IPS-15b (cell line): ENCODE data around the gene SOX5.

Source experiments
- H3K27me3 ChIP-seq: one replicate; pipeline ENCODE4 v1.6.1; 2013; ENCODE audit warnings: low read length; ENCODE audit not compliant: control insufficient read depth, insufficient read depth
- H3K36me3 ChIP-seq: one replicate; pipeline ENCODE4 v1.6.1; 2013; ENCODE audit warnings: low read length; ENCODE audit not compliant: control insufficient read depth, insufficient read depth
- H3K4me1 ChIP-seq: one replicate; pipeline ENCODE4 v1.6.1; 2013; ENCODE audit warnings: mild to moderate bottlenecking, low read length; ENCODE audit not compliant: control insufficient read depth, insufficient read depth
- H3K4me3 ChIP-seq: one replicate; pipeline ENCODE4 v1.5.1; 2013; ENCODE audit warnings: low read depth, low read length
- H3K9ac ChIP-seq: one replicate; pipeline ENCODE4 v1.6.1; 2013; ENCODE audit warnings: low read depth, mild to moderate bottlenecking, low read length
- H3K9me3 ChIP-seq: one replicate; pipeline ENCODE4 v1.6.1; 2013; ENCODE audit warnings: mild to moderate bottlenecking, low read length; ENCODE audit not compliant: control insufficient read depth, insufficient read depth

Gene SOX5

GRCh38 chr12:23949348-23950209 lies at the start of gene SOX5:
TSS of gene SOX5 (minus strand) at chr12:23949670. CDS start at chr12:23949601, 69 bp downstream.
- no peak within 1 kb of the TSS for H3K9ac ChIP-seq
- no peaks in the 10 kb centered on the region for H3K9me3 ChIP-seq
- H3K36me3 ChIP-seq, result no peaks in the 10 kb centered on the region
- H3K4me3 ChIP-seq, result peak within 1 kb of the TSS; percentile 69
- peaks cover 3% of the 10 kb centered on the region for H3K4me1 ChIP-seq
- peaks cover 26% of the 10 kb centered on the region for H3K27me3 ChIP-seq

- Histone ChIP-seq H3K4me3 (no peak overlapping the region), H3K4me1 (no peaks in the 10 kb centered on the region), H3K9ac (no peak overlapping the region), H3K9me3 (no peaks in the 10 kb centered on the region), H3K27me3 (no peaks in the 10 kb centered on the region), H3K36me3 (no peaks in the 10 kb centered on the region)
Observed at GRCh38 chr12:23987046-23987445, 37.6 kb upstream of the SOX5 start.

- H3K9me3 ChIP-seq, result no peaks in the 10 kb centered on the region
- no peak overlapping the region for H3K9ac ChIP-seq
- no peak overlapping the region for H3K4me3 ChIP-seq
- H3K27me3 ChIP-seq, result no peaks in the 10 kb centered on the region
- H3K4me1 ChIP-seq, result no peaks in the 10 kb centered on the region
- no peaks in the 10 kb centered on the region for H3K36me3 ChIP-seq
Observed at GRCh38 chr12:23980826-23981225, 31.4 kb upstream of the SOX5 start.

- H3K36me3 ChIP-seq, result no peaks in the 10 kb centered on the region
- no peak overlapping the region for H3K9ac ChIP-seq
- no peaks in the 10 kb centered on the region for H3K4me1 ChIP-seq
- H3K9me3 ChIP-seq, result no peaks in the 10 kb centered on the region
- no peak overlapping the region for H3K4me3 ChIP-seq
- H3K27me3 ChIP-seq, result no peaks in the 10 kb centered on the region
Observed at GRCh38 chr12:23964812-23965211, 15.3 kb upstream of the SOX5 start.

GRCh38 chr12:23959826-23960225 lies 10.4 kb upstream of the SOX5 start:
- Histone ChIP-seq H3K4me3 (no peak overlapping the region), H3K9ac (no peak overlapping the region), H3K9me3 (no peaks in the 10 kb centered on the region), H3K4me1 (no peaks in the 10 kb centered on the region), H3K27me3 (no peaks in the 10 kb centered on the region), H3K36me3 (no peaks in the 10 kb centered on the region)

- H3K9me3 ChIP-seq, result no peaks in the 10 kb centered on the region
- H3K9ac ChIP-seq, result no peak overlapping the region
- peaks cover 14% of the 10 kb centered on the region for H3K27me3 ChIP-seq
- peaks cover 3% of the 10 kb centered on the region for H3K4me1 ChIP-seq
- H3K36me3 ChIP-seq, result no peaks in the 10 kb centered on the region
- no peak overlapping the region for H3K4me3 ChIP-seq
Observed at GRCh38 chr12:23954332-23954731, 4.9 kb upstream of the SOX5 start.

- Histone ChIP-seq H3K9ac (no peak overlapping the region), H3K9me3 (no peaks in the 10 kb centered on the region), H3K27me3 (peaks cover 26% of the 10 kb centered on the region), H3K4me1 (peaks cover 3% of the 10 kb centered on the region), H3K36me3 (no peaks in the 10 kb centered on the region), H3K4me3 (no peak overlapping the region)
Observed at GRCh38 chr12:23952071-23952470, 2.6 kb upstream of the SOX5 start.

- Histone ChIP-seq H3K9ac (no peak overlapping the region), H3K9me3 (no peaks in the 10 kb centered on the region), H3K4me3 (peak overlapping the region; percentile 69), H3K36me3 (no peaks in the 10 kb centered on the region), H3K27me3 (peaks cover 26% of the 10 kb centered on the region), H3K4me1 (peaks cover 3% of the 10 kb centered on the region)
Observed at GRCh38 chr12:23950775-23951451, 1.4 kb upstream of the SOX5 start.

GRCh38 chr12:23950210-23950774 lies 822 bp upstream of the SOX5 start:
- Histone ChIP-seq H3K36me3 (no peaks in the 10 kb centered on the region), H3K4me3 (peak overlapping the region; percentile 69), H3K27me3 (peaks cover 26% of the 10 kb centered on the region), H3K9ac (no peak overlapping the region), H3K9me3 (no peaks in the 10 kb centered on the region), H3K4me1 (peaks cover 3% of the 10 kb centered on the region)

GRCh38 chr12:23948291-23948690 lies 1.2 kb downstream of the SOX5 start:
- Histone ChIP-seq H3K36me3 (no peaks in the 10 kb centered on the region), H3K4me3 (no peak overlapping the region), H3K9ac (no peak overlapping the region), H3K9me3 (no peaks in the 10 kb centered on the region), H3K27me3 (peaks cover 26% of the 10 kb centered on the region), H3K4me1 (peaks cover 3% of the 10 kb centered on the region)

- H3K9me3 ChIP-seq, result no peaks in the 10 kb centered on the region
- H3K9ac ChIP-seq, result no peak overlapping the region
- H3K4me1 ChIP-seq, result peaks cover 3% of the 10 kb centered on the region
- H3K36me3 ChIP-seq, result no peaks in the 10 kb centered on the region
- no peak overlapping the region for H3K4me3 ChIP-seq
- peaks cover 26% of the 10 kb centered on the region for H3K27me3 ChIP-seq
Observed at GRCh38 chr12:23947395-23947794, 2.1 kb downstream of the SOX5 start.

GRCh38 chr12:23945249-23945648 lies 4.2 kb downstream of the SOX5 start:
- Histone ChIP-seq H3K27me3 (peaks cover 18% of the 10 kb centered on the region), H3K4me3 (no peak overlapping the region), H3K9ac (no peak overlapping the region), H3K9me3 (no peaks in the 10 kb centered on the region), H3K4me1 (peaks cover 3% of the 10 kb centered on the region), H3K36me3 (no peaks in the 10 kb centered on the region)
